ENCODE results near the gene GLIPR1L1.
A peak's percentile ranks its signal among the peaks of the same experiment; 100 is the strongest.

DNA sequence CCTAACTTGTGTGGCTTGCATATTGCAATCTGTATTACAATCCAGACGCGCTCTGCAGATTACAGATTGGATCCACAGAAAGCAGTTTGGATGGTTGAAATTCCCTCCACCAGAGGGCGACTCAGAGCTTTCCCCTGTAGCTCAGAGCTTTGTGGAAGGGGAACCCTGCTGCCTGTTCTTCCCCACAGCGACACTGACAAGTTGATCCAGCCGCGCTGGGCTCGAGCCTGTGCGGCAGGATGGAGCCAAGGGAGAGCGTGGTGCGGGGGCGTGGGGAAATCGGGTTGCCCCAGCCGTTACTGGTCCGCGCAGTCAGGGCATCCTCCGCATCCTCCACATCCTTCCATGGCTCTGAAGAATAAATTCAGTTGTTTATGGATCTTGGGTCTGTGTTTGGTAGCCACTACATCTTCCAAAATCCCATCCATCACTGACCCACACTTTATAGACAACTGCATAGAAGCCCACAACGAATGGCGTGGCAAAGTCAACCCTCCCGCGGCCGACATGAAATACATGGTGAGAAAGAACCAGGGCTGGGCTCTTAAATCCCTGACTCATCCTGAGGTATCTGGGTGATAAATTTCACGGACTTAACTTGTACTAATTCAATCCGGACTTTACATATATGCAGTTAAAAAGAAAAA lies at the start of gene GLIPR1L1:
- TF ChIP-seq POLR2A (IDR thresholded peaks at IDR 0.05) = no peak
- TF ChIP-seq, protein P1, sequence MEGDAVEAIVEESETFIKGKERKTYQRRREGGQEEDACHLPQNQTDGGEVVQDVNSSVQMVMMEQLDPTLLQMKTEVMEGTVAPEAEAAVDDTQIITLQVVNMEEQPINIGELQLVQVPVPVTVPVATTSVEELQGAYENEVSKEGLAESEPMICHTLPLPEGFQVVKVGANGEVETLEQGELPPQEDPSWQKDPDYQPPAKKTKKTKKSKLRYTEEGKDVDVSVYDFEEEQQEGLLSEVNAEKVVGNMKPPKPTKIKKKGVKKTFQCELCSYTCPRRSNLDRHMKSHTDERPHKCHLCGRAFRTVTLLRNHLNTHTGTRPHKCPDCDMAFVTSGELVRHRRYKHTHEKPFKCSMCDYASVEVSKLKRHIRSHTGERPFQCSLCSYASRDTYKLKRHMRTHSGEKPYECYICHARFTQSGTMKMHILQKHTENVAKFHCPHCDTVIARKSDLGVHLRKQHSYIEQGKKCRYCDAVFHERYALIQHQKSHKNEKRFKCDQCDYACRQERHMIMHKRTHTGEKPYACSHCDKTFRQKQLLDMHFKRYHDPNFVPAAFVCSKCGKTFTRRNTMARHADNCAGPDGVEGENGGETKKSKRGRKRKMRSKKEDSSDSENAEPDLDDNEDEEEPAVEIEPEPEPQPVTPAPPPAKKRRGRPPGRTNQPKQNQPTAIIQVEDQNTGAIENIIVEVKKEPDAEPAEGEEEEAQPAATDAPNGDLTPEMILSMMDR (IDR thresholded peaks at IDR 0.05) = peak; percentile 71 to 88 (median 88)
